CD1c-positive myeloid dendritic cell (primary cell): Measurements from ENCODE around the gene KLC1.
"Not testable (repeated sequence)": the region's sequence is repeated elsewhere in the genome, so short reads cannot be mapped to it uniquely, and the experiment has no call there.

Source experiments
- DNase-seq: peaks from one replicate; pipeline ENCODE4 v3.0.0-alpha.2; 2016; ENCODE audit errors: extremely low spot score

KLC1 gene

DNA sequence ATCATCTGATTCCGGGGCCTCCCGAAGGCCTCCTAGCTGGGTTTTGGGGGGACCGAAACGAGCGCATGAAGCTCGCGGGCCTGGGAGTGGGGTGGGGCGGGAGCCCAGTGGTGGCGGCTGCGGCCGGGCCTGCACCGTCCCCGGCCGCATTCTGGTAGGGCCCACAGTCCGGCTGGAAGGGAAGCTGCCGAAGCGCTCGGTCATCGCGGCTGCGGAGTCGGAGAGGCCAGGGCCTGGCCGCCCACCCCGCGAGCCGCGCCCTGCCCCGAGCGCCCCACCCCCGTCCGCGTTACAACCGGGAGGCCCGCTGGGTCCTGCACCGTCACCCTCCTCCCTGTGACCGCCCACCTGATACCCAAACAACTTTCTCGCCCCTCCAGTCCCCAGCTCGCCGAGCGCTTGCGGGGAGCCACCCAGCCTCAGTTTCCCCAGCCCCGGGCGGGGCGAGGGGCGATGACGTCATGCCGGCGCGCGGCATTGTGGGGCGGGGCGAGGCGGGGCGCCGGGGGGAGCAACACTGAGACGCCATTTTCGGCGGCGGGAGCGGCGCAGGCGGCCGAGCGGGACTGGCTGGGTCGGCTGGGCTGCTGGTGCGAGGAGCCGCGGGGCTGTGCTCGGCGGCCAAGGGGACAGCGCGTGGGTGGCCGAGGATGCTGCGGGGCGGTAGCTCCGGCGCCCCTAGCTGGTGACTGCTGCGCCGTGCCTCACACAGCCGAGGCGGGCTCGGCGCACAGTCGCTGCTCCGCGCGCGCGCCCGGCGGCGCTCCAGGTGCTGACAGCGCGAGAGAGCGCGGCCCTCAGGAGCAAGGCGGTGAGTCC, at the start of gene KLC1:
Gene KLC1 (plus strand): TSS at position 528 of the 819 bp plus-strand sequence. CDS start 25,354 bp downstream, outside the sequence.
- DNase-seq: peak; percentile 90

DNA sequence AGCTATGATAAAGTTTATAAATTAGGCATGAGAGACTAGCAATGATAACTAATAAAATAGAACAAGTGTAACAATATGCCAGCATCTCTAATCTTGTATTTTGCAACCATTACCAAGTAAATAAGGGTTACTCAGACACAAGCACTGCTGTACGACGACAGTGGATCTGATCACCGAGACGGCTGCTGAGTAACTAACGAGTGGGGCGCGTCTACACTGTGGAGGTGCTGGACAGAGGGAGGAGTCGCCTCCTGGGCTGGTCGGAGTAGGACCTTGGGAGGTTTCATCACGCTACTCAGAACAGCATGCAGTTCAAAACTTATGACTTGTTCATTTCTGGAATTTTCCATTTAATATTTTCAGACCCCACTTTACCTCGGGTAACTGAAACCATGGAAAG, 47.8 kb upstream of the KLC1 start:
- DNase-seq: no peak

DNA sequence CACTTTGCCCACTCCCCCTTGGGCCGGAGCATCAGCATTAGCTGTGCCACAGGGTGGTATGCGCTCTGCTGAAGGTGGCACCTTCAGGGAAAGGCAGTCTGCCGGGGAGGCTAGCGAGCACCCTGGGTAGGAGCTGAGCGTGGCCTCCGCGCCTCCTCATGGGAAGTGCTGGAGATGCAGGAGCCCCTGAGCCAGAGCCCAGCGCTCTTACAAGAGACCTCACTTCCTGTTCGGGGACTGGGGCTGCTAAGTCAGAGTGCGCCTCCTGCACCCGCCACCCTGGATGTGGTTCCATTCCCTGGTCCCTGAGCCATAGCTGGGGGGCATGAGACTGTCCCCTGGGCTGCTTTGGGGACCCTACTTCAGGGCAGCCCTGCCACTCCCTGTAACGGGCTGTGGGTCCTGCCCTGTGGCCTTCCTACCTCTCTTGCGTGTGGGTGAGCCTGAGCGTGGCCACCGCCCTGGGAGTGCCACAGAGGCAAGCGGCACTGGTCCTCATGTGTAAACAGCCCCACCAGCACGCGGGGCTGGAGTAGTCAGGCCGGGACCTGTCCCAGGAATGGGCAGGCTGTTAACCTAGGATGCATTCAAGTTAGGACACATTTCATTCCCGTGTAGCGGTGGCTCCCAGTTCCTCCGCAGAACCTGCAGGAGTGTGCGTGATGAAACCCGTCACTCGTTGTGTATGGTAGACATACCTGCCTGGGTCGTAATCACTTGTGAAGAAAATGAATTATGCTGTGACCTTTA, 46.9 kb upstream of the KLC1 start:
- DNase-seq: no peak

DNA sequence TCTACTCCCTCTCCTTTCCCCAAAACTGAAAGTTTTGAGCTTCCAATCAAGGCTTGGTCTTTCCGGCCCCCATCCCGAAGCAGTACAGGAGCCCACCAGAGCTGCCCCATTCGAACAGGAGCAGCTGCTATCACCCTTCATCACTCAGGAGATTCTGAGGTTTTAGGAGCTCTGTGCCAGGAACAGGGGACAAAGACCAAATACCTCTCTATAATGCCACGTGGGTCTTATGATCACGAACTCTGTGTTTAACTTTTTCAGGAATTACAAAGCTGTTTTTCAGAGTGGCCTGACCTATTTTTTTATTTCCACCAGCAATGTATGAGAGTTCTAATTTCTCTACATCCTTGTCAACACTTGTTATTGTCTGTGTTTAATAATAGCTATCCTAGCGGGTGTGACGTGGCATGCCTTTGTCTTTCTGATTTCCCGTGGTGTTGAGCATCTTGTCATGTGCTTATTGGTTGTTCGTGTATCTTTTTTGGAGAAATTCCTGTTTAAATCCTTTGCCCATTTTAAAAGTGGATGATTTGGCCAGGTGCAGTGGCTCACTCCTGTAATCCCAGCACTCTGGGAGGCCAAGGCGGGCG, 44.6 kb upstream of the KLC1 start:
- DNase-seq: no peak

DNA sequence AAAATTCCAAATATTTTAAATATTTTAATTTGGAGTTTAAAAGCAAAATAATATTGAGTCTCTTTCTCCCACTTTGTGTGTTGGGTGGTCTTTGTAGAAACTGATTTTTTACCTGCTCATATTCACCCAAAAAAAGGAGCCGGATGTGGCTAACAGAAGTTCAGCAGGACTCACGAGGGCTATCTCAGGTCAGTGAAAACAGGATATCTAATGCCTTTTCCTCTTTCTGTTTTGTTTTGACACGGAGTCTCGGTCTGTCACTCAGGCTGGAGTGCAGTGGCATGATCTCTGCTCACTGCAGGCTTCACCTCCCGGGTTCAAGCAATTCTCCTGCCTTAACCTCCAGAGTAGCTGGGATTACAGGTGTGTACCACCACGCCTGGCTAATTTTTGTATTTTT, 35.4 kb upstream of the KLC1 start:
- DNase-seq: no peak

DNA sequence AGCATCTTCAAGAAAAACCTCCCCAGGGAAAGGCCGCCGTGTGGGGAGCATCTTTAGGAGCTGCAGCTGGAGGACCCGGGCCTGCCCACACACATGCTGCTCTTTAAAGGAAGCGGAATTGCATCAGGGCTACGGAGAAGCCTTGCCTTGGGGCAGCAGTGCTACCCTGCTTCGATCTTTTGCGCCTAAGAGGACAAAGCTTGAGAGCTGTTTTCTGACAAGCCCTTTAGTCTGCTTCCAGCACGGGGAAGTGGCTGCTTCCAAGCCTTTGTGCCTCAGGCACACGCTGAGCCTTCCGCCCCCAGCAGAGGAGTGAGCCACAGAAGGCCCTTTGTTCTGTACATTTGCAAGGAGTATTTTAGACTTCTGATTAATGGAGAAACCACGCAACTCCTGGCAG, 34.7 kb upstream of the KLC1 start:
- DNase-seq: no peak

DNA sequence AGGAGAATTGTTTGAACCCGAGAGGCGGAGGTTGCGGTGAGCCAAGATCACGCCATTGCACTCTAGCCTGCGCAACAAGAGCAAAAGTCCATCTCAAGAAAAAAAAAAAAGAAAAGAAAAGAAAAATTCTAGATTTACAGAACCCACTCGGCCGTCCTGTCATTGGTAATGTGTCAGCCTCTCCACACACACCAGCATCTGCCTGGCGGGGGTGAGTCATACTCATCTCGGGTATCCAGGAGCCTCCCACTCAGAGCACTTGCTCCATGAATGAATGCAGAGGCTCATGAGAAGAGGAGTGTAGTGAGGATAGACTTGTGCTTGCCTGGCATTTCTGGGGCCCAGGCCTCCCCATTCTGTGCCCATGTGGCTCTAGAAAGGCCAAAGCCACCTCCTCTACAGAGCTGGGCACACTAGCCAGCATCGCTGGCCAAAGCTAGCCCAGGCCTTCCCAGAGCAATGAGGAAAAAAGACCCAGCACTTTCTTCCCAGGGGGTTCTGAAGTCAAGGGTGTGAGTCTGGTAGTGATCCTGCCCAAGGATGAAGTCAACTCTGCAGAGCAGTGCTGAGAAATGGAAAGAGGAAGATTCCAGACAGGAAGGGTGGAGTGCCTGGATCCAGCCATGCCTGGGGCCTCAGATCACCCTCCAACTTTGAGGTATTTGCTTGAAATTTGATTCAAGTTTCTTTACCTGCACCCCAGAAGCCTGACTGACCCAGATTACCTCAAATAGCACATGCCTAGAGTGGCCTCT, 31.2 kb upstream of the KLC1 start:
- DNase-seq: no peak

DNA sequence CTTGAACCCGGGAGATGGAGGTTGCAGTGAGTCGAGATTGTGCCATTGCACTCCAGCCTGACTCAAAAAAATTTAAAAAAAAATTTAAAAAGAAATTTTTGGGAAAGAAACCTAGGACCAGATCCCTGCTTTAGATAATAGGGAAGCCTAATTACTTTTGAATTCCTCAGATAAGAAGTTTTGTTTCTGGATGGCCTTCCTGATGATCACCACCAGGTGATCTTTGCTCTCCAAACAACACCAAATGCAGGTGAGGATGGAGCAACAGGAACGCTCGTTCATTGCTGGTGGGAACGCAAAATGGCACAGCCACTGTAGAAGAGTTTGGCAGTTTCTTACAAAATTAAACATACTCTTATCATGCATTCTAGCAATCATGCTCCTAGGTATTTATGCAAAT, 28.5 kb upstream of the KLC1 start:
- DNase-seq: no peak

DNA sequence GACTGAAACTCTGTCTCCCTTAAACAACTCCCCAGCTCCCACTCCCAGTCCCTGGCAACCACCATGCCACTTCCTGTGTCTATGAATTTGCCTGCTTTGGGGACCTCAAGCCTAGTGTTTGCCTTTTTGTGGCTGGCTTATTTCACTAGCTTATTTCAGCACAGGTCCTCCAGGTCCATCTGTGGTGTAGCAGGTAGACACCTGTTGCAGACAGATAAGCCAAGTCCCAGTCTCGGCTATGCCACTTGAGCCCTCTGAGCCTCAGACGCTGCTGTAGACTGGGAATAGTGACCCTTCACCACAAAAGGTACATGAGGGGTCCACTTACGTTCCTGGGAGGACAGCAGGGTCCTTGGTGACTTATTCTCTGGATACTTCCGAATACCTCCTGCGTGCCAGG, 24.4 kb upstream of the KLC1 start:
- no peak for DNase-seq

DNA sequence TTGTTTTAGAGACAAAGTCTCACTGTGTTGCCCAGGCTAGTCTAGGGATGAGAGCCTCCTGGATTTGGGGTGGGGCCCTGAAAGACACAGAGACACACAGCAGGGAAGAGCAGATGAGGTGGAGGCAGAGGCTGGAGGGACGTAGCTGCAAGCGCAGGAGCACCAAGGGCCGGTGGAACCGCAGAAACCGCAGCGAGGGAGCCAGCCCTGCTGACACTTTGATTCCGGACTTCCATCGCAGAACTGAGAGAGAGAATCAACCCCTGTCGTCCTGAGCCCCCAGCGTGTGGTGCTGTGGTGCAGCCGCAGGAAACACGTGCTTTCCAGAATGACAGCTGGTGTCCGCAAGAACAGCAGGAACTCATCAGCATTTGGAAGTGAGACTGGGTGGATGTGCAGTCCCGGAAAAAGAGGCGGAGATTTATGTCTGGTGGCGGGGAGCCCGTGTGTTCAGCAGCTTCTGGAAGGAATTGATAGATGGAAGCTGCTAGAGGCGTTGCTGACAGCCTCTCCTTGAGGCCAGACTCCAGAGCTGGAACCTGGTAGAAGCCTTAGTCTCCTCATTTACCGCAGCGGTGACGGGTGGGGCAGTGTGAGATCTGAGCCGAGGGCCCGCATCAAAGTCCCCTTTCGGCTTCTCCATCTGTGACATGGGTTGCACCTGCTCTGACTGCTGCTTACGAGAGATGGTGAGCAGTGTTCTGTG, 21.9 kb upstream of the KLC1 start:
- peak; percentile 76 for DNase-seq

DNA sequence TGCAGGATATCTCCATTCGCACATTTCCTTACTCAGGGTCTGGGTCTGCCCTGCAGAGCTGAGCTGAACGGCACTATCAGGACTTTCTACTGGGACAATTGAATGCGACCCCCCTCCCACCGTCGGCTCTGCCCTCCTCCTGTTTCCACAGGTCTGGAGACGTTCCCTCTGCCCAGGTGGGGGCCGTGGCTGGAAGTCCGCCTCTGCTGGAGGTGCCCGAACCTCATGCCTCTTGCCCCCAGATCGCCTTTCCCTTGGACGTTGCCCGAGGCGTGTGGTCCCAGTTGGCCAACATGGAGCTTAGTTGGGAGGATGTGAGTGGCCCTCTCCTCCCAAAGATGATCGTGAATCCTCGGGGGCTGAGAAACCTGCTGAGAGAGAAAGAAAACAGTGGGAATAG, 21.2 kb upstream of the KLC1 start:
- DNase-seq: no peak

DNA sequence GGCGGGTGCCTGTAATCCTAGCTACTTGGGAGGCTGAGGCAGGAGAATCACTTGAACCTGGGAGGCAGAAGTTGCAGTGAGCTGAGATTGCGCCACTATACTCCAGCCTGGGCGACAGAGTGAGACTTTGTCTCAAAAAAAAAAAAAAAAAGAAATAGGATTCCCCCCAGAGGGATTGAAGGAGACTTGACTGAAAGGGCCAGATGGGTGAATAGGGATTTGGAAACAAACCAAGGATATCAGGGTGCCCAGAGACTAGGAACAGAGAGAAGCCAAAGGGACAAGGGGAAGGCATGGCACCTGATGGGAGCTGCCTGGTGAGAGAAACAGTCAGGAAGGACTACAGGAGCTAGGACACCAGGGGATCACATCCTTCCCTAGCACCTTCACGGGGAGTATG, 19.9 kb upstream of the KLC1 start:
- DNase-seq: not testable (repeated sequence)

DNA sequence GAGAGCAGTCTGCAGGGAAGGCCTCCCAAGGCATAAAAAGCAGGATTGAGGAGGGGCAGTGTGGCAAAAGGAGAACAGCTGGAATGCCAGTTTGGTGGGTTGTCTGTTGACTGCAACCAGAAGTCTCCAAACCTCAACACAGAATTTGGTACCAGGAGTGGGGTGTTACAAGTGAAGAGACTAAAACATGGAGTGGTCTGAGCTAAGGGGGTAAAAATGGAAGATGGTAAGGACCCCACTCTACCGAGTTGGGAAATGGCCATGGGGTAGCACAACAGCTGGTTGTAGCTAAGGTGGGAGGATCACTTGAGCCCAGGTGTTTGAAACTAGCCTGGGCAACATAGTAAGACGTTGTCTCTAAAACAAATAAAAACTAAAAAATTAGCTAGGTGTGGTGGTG, 17.8 kb upstream of the KLC1 start:
- DNase-seq: no peak

DNA sequence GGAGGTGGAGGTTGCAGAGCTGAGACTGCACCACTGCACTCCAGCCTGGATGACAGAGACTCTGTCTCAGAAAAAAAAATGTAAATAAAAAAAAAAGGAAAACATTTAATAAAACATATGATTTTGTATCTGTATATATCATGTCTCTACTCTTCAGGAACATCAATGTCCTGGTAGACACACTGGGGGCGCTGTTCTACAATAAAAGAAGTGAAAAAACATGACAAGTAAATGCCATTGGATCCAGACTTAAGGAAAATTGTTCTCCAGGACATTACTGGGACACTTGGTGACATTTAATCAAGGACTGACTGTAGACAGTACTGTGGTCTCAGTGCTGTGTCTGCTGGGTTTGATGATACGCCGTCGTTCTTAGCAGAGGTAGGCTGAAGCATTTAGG, 15.5 kb upstream of the KLC1 start:
- no peak for DNase-seq

DNA sequence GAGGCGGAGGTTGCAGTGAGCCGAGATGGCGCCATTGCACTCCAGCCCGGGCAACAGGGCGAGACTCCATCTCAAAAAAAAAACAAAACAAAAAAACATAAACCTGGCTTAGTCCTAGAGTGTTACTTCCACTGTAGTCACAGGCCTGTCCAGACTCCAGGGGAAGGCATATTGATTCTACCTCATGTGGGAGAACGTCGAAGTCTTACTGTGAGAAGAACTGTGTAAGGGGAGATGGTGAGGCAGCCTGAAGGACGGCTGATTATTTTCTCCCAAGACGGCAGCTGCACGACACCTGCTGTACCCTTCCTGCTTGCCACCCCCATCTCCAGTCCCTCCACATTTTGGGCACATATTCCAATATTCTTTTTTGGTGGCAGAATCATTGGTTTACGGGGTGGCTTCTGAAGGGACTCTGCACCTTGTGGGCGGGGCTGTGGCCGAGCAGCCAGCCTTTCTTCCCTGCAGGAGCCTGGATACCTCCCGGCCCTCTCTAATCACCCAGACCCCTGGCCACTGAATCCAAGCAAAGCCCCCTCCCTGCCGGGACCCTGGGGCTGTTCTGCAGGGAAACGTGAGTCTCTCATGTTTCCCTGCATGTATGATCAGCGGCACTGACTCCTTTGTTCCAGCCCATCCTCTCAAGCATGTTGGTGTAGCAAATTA, 12.2 kb upstream of the KLC1 start:
- DNase-seq: no peak

DNA sequence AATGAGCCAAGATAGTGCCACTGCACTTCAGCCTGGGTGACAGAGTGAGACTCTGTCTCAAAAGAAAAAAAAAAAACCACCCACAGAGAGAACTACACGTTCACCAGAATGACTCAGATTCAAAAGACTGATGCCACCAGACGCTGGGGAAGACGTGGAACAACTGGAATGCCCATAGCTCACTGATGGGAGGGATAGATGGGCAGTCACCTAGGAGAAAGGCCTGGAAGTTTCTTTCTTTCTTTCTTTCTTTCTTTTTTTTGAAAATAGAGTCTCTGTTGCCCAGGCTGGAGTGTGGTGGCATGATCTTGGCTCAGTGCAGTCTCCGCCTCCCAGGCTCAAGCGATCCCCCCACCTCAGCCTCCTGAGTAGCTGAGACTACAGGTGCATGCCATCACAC, 10.0 kb upstream of the KLC1 start:
- no peak for DNase-seq

DNA sequence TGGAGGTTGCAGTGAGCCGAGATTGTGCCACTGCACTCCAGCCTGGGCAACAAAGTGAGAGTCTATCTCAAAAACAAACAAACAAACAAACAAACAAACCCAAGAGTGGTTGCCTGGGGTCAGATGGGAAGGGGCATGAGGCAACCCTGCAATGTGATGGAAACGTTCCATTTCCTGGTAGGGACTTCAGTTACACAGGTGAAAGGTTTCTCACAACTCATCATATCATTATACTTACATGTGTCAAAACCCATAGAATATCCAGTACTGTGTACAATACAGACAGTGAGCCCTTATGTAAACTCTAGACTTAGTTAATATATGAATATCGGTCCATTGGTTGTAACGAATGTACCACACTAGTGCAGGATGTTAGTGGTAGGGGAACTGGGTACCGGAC, 7.2 kb upstream of the KLC1 start:
- no peak for DNase-seq

DNA sequence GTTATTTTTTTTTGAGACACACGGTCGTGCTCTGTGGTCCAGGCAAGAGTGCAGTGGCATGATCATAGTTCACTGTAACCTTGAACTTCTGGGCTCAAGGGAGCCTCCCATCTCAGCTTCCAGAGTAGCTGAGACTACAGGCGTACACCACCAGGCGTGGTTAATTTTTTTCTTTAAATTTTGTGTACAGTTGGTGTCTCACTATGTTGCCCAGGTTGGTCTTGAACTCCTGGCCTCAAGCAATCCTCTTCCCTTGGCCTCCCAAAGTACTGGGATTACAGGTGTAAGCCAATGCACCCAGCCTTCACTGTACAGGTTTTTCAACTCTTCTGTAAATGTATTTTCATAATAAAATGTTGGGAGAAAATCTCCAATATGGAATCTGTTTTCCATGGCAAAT, 5.7 kb upstream of the KLC1 start:
- no peak for DNase-seq

DNA sequence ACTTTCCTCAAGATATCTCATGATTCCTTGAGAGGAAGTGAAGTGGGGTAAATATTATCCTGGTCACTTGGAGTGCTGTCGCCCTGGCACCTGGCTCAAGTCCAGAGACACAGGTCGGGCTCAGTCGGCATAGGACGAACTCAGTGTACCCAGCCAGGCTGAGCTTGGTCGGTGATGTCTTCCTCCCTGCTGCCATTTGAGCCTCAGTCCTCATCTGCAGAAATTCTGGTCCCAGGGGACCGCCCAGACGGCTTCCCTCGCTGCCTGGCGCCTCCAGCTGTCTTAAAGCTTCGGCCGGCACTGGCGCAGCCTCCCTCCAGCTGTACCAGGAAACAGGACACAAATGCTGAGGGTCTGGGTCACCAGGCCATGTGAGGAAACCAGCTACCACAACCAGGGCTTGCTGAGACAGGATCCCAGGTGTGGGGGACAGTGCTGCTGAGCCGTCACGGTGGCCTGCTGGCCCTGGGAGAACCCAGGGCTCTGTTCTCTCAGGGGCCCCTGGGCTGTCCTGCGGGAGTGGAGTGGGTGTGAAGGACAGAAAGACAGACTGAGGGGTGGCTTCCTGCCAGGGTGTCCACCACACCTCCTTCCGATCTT, 5.0 kb upstream of the KLC1 start:
- DNase-seq: no peak

DNA sequence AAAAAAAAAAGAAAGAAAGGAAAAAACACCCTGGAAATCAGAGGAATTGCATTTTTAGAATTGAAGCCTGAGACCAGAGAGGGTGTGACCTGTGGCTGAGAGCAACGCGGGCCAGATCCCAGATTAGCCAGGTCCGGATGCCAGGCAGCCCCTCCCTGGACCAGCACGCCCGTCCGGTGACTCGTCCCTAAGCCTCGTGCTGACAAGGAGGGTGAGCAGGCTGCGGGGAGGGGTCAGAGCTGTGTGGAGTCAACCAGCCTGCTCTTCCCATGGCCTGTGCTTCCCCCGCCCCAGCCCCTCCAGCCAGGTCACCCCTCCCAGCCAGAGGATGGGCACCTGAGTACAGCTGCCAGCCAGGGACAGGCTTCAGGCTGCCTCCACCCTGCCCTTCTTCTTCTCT, 4.2 kb upstream of the KLC1 start:
- no peak for DNase-seq
